ENCODE measurements around the gene TSPAN32. TPM values are rescaled to one million over a fixed set of nuclear protein-coding genes. Genes with fewer than 3 reads are reported as not detected.

The TSPAN32 gene
- polyA plus RNA-seq, 1 donor (not counting 4 experiments of a cell fraction or from before 2014, with no cell fraction given): not detected

DNA sequence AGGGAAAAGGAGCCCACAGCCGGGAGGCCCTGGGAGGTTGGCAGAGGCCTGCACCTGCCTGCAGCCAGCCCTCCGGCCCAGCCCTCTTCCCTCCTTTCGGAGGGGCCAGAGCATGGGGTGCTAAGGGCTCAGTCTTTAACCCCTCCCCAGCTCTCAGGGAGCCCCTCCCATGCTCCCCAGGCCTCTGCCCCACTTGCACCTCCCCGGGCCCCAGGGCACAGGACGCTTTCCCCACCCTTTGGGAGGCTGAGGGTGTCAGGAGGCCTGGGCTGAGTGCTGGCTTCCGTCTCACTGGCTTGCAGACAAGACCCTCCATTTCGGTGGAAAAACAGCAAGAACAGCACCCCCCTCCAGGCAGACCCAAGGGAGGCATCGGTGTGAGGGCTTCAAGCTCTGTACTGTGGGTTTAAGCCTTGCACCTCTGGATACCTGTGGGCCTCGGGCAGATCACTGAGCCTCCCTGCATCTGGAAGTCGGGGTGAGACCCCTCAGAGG, 38.7 kb upstream of the TSPAN32 start:
- H3K4me2 ChIP-seq (ENCODE audit: control insufficient read depth, extremely low read depth, insufficient read depth, low read depth, low read length): no peak overlapping the region
- no peaks in the 10 kb centered on the region for H3K4me1 ChIP-seq (ENCODE audit: control insufficient read depth, extremely low read depth, insufficient read depth, low read length)
- H4K20me1 ChIP-seq (ENCODE audit: control insufficient read depth, extremely low read depth, insufficient read depth, low read length): no peaks in the 10 kb centered on the region
- H3K27ac ChIP-seq (ENCODE audit: control insufficient read depth, insufficient read depth, low read length): no peak overlapping the region
- no peak overlapping the region for H3K4me3 ChIP-seq (ENCODE audit: control insufficient read depth in 2 of 3, extremely low read depth in 1 of 3, insufficient read depth in 2 of 3, low read depth in 1 of 3, low read length in 3 of 3)
- H3K79me2 ChIP-seq (ENCODE audit: control insufficient read depth, insufficient read depth, low read length): no peaks in the 10 kb centered on the region
- no peak overlapping the region for H3K9ac ChIP-seq (ENCODE audit: control insufficient read depth, extremely low read depth, insufficient read depth, low read length)
- no peaks in the 10 kb centered on the region for H3K9me1 ChIP-seq (ENCODE audit: control insufficient read depth, extremely low read depth, insufficient read depth, low read length)
- no peak overlapping the region for H2AFZ ChIP-seq (ENCODE audit: control insufficient read depth, low read length)
- TF ChIP-seq, protein P1, sequence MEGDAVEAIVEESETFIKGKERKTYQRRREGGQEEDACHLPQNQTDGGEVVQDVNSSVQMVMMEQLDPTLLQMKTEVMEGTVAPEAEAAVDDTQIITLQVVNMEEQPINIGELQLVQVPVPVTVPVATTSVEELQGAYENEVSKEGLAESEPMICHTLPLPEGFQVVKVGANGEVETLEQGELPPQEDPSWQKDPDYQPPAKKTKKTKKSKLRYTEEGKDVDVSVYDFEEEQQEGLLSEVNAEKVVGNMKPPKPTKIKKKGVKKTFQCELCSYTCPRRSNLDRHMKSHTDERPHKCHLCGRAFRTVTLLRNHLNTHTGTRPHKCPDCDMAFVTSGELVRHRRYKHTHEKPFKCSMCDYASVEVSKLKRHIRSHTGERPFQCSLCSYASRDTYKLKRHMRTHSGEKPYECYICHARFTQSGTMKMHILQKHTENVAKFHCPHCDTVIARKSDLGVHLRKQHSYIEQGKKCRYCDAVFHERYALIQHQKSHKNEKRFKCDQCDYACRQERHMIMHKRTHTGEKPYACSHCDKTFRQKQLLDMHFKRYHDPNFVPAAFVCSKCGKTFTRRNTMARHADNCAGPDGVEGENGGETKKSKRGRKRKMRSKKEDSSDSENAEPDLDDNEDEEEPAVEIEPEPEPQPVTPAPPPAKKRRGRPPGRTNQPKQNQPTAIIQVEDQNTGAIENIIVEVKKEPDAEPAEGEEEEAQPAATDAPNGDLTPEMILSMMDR (optimal IDR thresholded peaks at IDR 0.05 in 1 of 3, IDR thresholded peaks at IDR 0.05 in 1 of 3, conservative IDR thresholded peaks at IDR 0.05 in 1 of 3; ENCODE audit: extremely low read depth in 1 of 3, insufficient read depth in 2 of 3, low read length in 3 of 3): no peak
- TF ChIP-seq EZH2 (IDR thresholded peaks at IDR 0.05; ENCODE audit: low read length): no peak
- no peaks in the 10 kb centered on the region for H3K9me3 ChIP-seq (ENCODE audit: control insufficient read depth, low read depth, low read length)
- DNase-seq (ENCODE audit: low read depth, low spot score) (no peak), FAIRE-seq (no peak)
- H3K36me3 ChIP-seq (ENCODE audit: control insufficient read depth in 2 of 2, extremely low read depth in 1 of 2, insufficient read depth in 2 of 2, low read length in 2 of 2): no peaks in the 10 kb centered on the region
- peaks cover 36% of the 10 kb centered on the region for H3K27me3 ChIP-seq (ENCODE audit: control insufficient read depth, extremely low read depth, insufficient read depth, low read length)
- dilution Hi-C loops (cut with MboI; ENCODE audit: extremely low pct_ligation_motif_present, low sequenced_read_pairs): no loop called here

DNA sequence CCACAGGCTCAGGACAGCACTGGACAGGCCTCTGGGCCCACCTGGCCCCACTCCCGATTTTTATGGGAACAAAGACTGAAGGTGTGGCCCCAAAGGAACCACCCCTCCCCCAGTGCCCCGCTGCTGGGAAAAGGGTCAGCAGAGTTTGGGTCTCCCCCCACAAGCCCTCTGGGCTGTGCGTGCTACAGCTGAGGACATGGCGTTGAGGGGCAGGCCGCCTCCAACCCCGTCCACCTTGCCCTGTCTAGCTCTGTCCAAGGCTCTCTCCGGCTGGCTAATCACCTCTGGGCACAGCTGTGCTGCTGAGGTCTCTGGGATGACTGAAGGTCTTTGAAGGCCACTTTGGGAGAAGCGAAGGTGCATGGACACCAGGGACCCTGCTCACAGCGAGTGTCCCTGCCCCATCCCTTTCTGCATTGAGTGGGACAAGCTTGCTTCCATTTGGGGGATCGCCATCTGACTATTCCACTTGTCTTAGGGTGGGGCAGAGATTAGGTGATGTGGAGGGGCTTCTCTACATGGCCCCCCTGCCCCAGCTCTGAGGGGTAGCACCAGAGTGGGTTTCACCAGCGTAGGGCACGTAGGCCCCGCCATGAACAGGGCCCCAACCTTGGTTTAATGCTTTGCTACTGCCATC, 38.0 kb upstream of the TSPAN32 start:
- Histone ChIP-seq H3K4me2 (ENCODE audit: control insufficient read depth, extremely low read depth, insufficient read depth, low read depth, low read length) (no peak overlapping the region), H3K4me1 (ENCODE audit: control insufficient read depth, extremely low read depth, insufficient read depth, low read length) (no peaks in the 10 kb centered on the region), H3K27me3 (ENCODE audit: control insufficient read depth, extremely low read depth, insufficient read depth, low read length) (peaks cover 34% of the 10 kb centered on the region), H3K9me3 (ENCODE audit: control insufficient read depth, low read depth, low read length) (no peaks in the 10 kb centered on the region), H3K36me3 (ENCODE audit: control insufficient read depth in 2 of 2, extremely low read depth in 1 of 2, insufficient read depth in 2 of 2, low read length in 2 of 2) (no peaks in the 10 kb centered on the region), H3K9me1 (ENCODE audit: control insufficient read depth, extremely low read depth, insufficient read depth, low read length) (no peaks in the 10 kb centered on the region), H2AFZ (ENCODE audit: control insufficient read depth, low read length) (no peak overlapping the region), H3K79me2 (ENCODE audit: control insufficient read depth, insufficient read depth, low read length) (no peaks in the 10 kb centered on the region), H3K9ac (ENCODE audit: control insufficient read depth, extremely low read depth, insufficient read depth, low read length) (no peak overlapping the region), H3K27ac (ENCODE audit: control insufficient read depth, insufficient read depth, low read length) (no peak overlapping the region), H3K4me3 (ENCODE audit: control insufficient read depth in 2 of 3, extremely low read depth in 1 of 3, insufficient read depth in 2 of 3, low read depth in 1 of 3, low read length in 3 of 3) (no peak overlapping the region), H4K20me1 (ENCODE audit: control insufficient read depth, extremely low read depth, insufficient read depth, low read length) (no peaks in the 10 kb centered on the region)
- dilution Hi-C loops (cut with MboI; ENCODE audit: extremely low pct_ligation_motif_present, low sequenced_read_pairs): no loop called here
- FAIRE-seq (no peak), DNase-seq (ENCODE audit: low read depth, low spot score) (no peak)
- no peak for TF ChIP-seq EZH2 (IDR thresholded peaks at IDR 0.05; ENCODE audit: low read length)
- TF ChIP-seq, protein P1 (optimal IDR thresholded peaks at IDR 0.05 in 1 of 3, IDR thresholded peaks at IDR 0.05 in 1 of 3, conservative IDR thresholded peaks at IDR 0.05 in 1 of 3; ENCODE audit: extremely low read depth in 1 of 3, insufficient read depth in 2 of 3, low read length in 3 of 3): no peak

Measured in keratinocyte (primary cell).